Measurements from ENCODE around the gene GLIS1. TPM values are rescaled to one million over a fixed set of nuclear protein-coding genes. Genes with fewer than 3 reads are reported as not detected.

The GLIS1 gene
- total RNA-seq, 1 experiment from 2014 or later, result 0.24 TPM

DNA sequence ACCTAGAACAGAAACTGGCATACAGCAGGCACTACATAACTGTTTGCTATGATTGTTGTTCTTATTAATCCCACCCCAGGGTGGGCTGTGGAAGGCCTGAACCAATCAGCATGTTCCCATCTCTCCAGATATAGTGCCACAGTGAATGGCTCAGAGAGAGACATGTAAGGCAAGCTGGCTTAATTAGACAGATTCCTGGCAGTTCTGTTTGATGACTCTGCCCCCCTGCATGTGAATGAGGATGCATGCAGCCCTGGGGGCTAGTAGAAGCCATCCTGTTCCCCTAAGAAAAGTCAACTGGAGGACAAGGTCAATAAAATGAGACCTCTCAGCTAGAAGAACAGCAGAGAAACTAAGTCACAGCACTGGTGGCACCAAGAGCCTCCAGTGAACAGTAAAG lies 130.3 kb downstream of the GLIS1 start (continued):
- TF ChIP-seq ZNF396 (CRISPR knock-in tag; IDR thresholded peaks at IDR 0.05; ENCODE audit: borderline replicate concordance) (no peak), GABPB1 (CRISPR knock-in tag; IDR thresholded peaks at IDR 0.05) (no peak), IRF2 (CRISPR knock-in tag; IDR thresholded peaks at IDR 0.05; ENCODE audit: borderline replicate concordance, low read depth) (no peak)
- TF ChIP-seq, protein P1, sequence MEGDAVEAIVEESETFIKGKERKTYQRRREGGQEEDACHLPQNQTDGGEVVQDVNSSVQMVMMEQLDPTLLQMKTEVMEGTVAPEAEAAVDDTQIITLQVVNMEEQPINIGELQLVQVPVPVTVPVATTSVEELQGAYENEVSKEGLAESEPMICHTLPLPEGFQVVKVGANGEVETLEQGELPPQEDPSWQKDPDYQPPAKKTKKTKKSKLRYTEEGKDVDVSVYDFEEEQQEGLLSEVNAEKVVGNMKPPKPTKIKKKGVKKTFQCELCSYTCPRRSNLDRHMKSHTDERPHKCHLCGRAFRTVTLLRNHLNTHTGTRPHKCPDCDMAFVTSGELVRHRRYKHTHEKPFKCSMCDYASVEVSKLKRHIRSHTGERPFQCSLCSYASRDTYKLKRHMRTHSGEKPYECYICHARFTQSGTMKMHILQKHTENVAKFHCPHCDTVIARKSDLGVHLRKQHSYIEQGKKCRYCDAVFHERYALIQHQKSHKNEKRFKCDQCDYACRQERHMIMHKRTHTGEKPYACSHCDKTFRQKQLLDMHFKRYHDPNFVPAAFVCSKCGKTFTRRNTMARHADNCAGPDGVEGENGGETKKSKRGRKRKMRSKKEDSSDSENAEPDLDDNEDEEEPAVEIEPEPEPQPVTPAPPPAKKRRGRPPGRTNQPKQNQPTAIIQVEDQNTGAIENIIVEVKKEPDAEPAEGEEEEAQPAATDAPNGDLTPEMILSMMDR (IDR thresholded peaks at IDR 0.05), result no peak
- TF ChIP-seq, protein P2, sequence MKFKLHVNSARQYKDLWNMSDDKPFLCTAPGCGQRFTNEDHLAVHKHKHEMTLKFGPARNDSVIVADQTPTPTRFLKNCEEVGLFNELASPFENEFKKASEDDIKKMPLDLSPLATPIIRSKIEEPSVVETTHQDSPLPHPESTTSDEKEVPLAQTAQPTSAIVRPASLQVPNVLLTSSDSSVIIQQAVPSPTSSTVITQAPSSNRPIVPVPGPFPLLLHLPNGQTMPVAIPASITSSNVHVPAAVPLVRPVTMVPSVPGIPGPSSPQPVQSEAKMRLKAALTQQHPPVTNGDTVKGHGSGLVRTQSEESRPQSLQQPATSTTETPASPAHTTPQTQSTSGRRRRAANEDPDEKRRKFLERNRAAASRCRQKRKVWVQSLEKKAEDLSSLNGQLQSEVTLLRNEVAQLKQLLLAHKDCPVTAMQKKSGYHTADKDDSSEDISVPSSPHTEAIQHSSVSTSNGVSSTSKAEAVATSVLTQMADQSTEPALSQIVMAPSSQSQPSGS (CRISPR knock-in tag; IDR thresholded peaks at IDR 0.05; ENCODE audit: borderline replicate concordance, low read depth), result no peak
- TF ChIP-seq, protein P3, sequence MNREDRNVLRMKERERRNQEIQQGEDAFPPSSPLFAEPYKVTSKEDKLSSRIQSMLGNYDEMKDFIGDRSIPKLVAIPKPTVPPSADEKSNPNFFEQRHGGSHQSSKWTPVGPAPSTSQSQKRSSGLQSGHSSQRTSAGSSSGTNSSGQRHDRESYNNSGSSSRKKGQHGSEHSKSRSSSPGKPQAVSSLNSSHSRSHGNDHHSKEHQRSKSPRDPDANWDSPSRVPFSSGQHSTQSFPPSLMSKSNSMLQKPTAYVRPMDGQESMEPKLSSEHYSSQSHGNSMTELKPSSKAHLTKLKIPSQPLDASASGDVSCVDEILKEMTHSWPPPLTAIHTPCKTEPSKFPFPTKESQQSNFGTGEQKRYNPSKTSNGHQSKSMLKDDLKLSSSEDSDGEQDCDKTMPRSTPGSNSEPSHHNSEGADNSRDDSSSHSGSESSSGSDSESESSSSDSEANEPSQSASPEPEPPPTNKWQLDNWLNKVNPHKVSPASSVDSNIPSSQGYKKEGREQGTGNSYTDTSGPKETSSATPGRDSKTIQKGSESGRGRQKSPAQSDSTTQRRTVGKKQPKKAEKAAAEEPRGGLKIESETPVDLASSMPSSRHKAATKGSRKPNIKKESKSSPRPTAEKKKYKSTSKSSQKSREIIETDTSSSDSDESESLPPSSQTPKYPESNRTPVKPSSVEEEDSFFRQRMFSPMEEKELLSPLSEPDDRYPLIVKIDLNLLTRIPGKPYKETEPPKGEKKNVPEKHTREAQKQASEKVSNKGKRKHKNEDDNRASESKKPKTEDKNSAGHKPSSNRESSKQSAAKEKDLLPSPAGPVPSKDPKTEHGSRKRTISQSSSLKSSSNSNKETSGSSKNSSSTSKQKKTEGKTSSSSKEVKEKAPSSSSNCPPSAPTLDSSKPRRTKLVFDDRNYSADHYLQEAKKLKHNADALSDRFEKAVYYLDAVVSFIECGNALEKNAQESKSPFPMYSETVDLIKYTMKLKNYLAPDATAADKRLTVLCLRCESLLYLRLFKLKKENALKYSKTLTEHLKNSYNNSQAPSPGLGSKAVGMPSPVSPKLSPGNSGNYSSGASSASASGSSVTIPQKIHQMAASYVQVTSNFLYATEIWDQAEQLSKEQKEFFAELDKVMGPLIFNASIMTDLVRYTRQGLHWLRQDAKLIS (CRISPR knock-in tag; IDR thresholded peaks at IDR 0.05; ENCODE audit: borderline replicate concordance), result no peak

DNA sequence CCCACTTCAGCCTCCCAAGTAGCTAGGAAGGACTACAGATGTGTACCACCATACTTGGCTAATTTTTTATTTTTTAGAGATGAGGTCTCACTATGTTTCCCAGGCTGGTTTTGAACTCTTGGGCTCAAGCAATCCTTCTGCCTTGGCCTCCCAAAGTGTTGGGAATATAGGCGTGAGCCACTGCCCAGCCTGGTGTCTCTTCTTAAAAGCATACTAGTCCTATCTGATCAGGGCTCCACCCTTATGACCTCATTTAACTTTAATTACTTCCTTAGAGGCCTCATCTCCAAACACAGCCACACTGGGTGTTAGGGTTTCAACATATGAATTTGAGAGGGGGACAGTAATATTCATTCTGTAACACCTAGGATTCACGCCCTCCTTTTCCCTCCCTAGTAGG lies 130.9 kb downstream of the GLIS1 start:
- H3K27me3 Mint-ChIP-seq (ENCODE audit: low read depth), result peaks cover 6% of the 10 kb centered on the region; the same call in 1 of the 2 replicates
- ATAC-seq (no peak), DNase-seq (ENCODE audit: low spot score) (no peak)
- H3K4me3 Mint-ChIP-seq, result no peak overlapping the region
- H3K36me3 Mint-ChIP-seq, result peaks cover 14% of the 10 kb centered on the region
- ChIA-PET CTCF (interaction anchor here (1.0 to 4.4 kb wide), 5 partner anchors 8 to 122 kb away, joined by 3 to 28 read pairs (median 10); no protein-coding TSS in a partner anchor), POLR2A (interaction anchor here (0.6 kb wide), 1 partner anchor 114 kb away, joined by 3 read pairs; no protein-coding TSS in a partner anchor)
- H3K9me3 Mint-ChIP-seq, result peaks cover 31% of the 10 kb centered on the region
- no peak overlapping the region for H3K27ac Mint-ChIP-seq
- H3K4me1 Mint-ChIP-seq, result peaks cover 6% of the 10 kb centered on the region; the same call in 1 of the 2 replicates
- TF ChIP-seq NFE2L1 (CRISPR knock-in tag; IDR thresholded peaks at IDR 0.05) (no peak), ZNF423 (CRISPR knock-in tag; IDR thresholded peaks at IDR 0.05) (no peak), ZNF219 (CRISPR knock-in tag; IDR thresholded peaks at IDR 0.05; ENCODE audit: borderline replicate concordance) (no peak), CBFB (CRISPR knock-in tag; IDR thresholded peaks at IDR 0.05; ENCODE audit: low read depth) (no peak), GRHL2 (CRISPR knock-in tag; IDR thresholded peaks at IDR 0.05; ENCODE audit: insufficient replicate concordance, severe bottlenecking) (no peak), SP1 (CRISPR knock-in tag; conservative IDR thresholded peaks at IDR 0.05) (no peak), ZNF671 (CRISPR knock-in tag; IDR thresholded peaks at IDR 0.05) (no peak), RORB (CRISPR knock-in tag; IDR thresholded peaks at IDR 0.05) (no peak), SOX15 (CRISPR knock-in tag; IDR thresholded peaks at IDR 0.05) (no peak)
- TF ChIP-seq, protein P4, sequence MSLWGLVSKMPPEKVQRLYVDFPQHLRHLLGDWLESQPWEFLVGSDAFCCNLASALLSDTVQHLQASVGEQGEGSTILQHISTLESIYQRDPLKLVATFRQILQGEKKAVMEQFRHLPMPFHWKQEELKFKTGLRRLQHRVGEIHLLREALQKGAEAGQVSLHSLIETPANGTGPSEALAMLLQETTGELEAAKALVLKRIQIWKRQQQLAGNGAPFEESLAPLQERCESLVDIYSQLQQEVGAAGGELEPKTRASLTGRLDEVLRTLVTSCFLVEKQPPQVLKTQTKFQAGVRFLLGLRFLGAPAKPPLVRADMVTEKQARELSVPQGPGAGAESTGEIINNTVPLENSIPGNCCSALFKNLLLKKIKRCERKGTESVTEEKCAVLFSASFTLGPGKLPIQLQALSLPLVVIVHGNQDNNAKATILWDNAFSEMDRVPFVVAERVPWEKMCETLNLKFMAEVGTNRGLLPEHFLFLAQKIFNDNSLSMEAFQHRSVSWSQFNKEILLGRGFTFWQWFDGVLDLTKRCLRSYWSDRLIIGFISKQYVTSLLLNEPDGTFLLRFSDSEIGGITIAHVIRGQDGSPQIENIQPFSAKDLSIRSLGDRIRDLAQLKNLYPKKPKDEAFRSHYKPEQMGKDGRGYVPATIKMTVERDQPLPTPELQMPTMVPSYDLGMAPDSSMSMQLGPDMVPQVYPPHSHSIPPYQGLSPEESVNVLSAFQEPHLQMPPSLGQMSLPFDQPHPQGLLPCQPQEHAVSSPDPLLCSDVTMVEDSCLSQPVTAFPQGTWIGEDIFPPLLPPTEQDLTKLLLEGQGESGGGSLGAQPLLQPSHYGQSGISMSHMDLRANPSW (CRISPR knock-in tag; conservative IDR thresholded peaks at IDR 0.05; ENCODE audit: low read depth), result no peak
- TF ChIP-seq, protein P5, sequence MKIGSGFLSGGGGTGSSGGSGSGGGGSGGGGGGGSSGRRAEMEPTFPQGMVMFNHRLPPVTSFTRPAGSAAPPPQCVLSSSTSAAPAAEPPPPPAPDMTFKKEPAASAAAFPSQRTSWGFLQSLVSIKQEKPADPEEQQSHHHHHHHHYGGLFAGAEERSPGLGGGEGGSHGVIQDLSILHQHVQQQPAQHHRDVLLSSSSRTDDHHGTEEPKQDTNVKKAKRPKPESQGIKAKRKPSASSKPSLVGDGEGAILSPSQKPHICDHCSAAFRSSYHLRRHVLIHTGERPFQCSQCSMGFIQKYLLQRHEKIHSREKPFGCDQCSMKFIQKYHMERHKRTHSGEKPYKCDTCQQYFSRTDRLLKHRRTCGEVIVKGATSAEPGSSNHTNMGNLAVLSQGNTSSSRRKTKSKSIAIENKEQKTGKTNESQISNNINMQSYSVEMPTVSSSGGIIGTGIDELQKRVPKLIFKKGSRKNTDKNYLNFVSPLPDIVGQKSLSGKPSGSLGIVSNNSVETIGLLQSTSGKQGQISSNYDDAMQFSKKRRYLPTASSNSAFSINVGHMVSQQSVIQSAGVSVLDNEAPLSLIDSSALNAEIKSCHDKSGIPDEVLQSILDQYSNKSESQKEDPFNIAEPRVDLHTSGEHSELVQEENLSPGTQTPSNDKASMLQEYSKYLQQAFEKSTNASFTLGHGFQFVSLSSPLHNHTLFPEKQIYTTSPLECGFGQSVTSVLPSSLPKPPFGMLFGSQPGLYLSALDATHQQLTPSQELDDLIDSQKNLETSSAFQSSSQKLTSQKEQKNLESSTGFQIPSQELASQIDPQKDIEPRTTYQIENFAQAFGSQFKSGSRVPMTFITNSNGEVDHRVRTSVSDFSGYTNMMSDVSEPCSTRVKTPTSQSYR (CRISPR knock-in tag; IDR thresholded peaks at IDR 0.05), result no peak
- TF ChIP-seq, protein P6, sequence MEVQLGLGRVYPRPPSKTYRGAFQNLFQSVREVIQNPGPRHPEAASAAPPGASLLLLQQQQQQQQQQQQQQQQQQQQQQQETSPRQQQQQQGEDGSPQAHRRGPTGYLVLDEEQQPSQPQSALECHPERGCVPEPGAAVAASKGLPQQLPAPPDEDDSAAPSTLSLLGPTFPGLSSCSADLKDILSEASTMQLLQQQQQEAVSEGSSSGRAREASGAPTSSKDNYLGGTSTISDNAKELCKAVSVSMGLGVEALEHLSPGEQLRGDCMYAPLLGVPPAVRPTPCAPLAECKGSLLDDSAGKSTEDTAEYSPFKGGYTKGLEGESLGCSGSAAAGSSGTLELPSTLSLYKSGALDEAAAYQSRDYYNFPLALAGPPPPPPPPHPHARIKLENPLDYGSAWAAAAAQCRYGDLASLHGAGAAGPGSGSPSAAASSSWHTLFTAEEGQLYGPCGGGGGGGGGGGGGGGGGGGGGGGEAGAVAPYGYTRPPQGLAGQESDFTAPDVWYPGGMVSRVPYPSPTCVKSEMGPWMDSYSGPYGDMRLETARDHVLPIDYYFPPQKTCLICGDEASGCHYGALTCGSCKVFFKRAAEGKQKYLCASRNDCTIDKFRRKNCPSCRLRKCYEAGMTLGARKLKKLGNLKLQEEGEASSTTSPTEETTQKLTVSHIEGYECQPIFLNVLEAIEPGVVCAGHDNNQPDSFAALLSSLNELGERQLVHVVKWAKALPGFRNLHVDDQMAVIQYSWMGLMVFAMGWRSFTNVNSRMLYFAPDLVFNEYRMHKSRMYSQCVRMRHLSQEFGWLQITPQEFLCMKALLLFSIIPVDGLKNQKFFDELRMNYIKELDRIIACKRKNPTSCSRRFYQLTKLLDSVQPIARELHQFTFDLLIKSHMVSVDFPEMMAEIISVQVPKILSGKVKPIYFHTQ (CRISPR knock-in tag; IDR thresholded peaks at IDR 0.05), result no peak
- TF ChIP-seq, protein P7, sequence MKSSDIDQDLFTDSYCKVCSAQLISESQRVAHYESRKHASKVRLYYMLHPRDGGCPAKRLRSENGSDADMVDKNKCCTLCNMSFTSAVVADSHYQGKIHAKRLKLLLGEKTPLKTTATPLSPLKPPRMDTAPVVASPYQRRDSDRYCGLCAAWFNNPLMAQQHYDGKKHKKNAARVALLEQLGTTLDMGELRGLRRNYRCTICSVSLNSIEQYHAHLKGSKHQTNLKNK (CRISPR knock-in tag; IDR thresholded peaks at IDR 0.05), result no peak
- TF ChIP-seq, protein P8, sequence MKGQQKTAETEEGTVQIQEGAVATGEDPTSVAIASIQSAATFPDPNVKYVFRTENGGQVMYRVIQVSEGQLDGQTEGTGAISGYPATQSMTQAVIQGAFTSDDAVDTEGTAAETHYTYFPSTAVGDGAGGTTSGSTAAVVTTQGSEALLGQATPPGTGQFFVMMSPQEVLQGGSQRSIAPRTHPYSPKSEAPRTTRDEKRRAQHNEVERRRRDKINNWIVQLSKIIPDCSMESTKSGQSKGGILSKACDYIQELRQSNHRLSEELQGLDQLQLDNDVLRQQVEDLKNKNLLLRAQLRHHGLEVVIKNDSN (CRISPR knock-in tag; IDR thresholded peaks at IDR 0.05), result no peak
